ENCODE results near the gene OR2S2.

GRCh38 chr9:35972093-35972492, 14.1 kb upstream of the OR2S2 start:
- TF ChIP-seq, protein P1, sequence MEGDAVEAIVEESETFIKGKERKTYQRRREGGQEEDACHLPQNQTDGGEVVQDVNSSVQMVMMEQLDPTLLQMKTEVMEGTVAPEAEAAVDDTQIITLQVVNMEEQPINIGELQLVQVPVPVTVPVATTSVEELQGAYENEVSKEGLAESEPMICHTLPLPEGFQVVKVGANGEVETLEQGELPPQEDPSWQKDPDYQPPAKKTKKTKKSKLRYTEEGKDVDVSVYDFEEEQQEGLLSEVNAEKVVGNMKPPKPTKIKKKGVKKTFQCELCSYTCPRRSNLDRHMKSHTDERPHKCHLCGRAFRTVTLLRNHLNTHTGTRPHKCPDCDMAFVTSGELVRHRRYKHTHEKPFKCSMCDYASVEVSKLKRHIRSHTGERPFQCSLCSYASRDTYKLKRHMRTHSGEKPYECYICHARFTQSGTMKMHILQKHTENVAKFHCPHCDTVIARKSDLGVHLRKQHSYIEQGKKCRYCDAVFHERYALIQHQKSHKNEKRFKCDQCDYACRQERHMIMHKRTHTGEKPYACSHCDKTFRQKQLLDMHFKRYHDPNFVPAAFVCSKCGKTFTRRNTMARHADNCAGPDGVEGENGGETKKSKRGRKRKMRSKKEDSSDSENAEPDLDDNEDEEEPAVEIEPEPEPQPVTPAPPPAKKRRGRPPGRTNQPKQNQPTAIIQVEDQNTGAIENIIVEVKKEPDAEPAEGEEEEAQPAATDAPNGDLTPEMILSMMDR (IDR thresholded peaks at IDR 0.05; ENCODE audit: control extremely low read depth in 1 of 3, insufficient read depth in 1 of 3, low read depth in 1 of 3, low read length in 3 of 3) = no peak; a peak in 1 of 4 replicates
- no peak for TF ChIP-seq POLR2A (IDR thresholded peaks at IDR 0.05; ENCODE audit: control extremely low read depth in 1 of 2, low read depth in 2 of 2, low read length in 2 of 2)
- TF ChIP-seq ZNF274 (IDR thresholded peaks at IDR 0.05; ENCODE audit: borderline replicate concordance, extremely low read depth, low read length) = no peak
- TF ChIP-seq KDM5A (IDR thresholded peaks at IDR 0.05; ENCODE audit: low read length) = no peak

Data from H1 (cell line).